Uterus (tissue), 2 donors: ENCODE data around the gene KLHL8.

Experiments used
- POLR2A ChIP-seq, 2 donors: fragments of 450-650 bp; IDR thresholded peaks; one replicate each; pipeline ENCODE4 v1.6.1; 2016; ENCODE audit warnings: antibody characterized with exemption in 2 of 2, mild to moderate bottlenecking in 1 of 2, moderate library complexity in 1 of 2
- TF ChIP-seq, protein P1 (sequence below), 4 experiments: fragments of 200-600 bp in 2 of 4; fragments of 450-650 bp in 2 of 4; sonication (generic) in 2 of 4; IDR thresholded peaks; one replicate each; pipeline ENCODE4 v1.5.1; 2016 to 2019; ENCODE audit warnings: antibody characterized with exemption in 4 of 4, mild to moderate bottlenecking in 2 of 4, moderate library complexity in 1 of 4

DNA sequence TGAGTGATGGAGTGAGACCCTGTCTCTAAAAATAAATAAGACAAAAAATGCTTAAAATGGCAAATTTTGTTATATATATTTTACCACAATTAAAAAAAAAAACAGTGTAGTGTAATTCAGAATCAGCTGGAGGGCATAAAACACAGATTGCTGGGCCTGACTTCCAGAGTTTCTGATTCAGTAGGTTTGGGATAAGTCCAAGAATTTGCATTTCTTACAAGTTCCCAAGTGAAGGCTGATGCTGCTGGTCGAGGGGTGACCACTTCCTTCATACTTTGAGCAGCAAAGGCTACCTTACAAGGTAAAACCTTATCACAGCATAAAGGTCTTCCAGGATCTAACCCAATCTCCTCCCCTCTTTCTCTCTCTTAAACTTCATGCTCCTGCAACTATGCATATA is 40.7 kb downstream of the KLHL8 start:
- TF ChIP-seq, protein P1, sequence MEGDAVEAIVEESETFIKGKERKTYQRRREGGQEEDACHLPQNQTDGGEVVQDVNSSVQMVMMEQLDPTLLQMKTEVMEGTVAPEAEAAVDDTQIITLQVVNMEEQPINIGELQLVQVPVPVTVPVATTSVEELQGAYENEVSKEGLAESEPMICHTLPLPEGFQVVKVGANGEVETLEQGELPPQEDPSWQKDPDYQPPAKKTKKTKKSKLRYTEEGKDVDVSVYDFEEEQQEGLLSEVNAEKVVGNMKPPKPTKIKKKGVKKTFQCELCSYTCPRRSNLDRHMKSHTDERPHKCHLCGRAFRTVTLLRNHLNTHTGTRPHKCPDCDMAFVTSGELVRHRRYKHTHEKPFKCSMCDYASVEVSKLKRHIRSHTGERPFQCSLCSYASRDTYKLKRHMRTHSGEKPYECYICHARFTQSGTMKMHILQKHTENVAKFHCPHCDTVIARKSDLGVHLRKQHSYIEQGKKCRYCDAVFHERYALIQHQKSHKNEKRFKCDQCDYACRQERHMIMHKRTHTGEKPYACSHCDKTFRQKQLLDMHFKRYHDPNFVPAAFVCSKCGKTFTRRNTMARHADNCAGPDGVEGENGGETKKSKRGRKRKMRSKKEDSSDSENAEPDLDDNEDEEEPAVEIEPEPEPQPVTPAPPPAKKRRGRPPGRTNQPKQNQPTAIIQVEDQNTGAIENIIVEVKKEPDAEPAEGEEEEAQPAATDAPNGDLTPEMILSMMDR (IDR thresholded peaks at IDR 0.05) = no peak
- no peak for TF ChIP-seq POLR2A (IDR thresholded peaks at IDR 0.05)
